ENCODE data around the gene SYT13.

GRCh38 chr11:45304992-45305335, 18.8 kb upstream of the SYT13 start:
- TF ChIP-seq EP300 (IDR thresholded peaks at IDR 0.05) (no peak), CTCF (IDR thresholded peaks at IDR 0.05) (no peak)

All from tibial nerve (tissue), 4 donors.